ENCODE results near the gene DMWD.

Gene DMWD

GRCh38 chr19:45745606-45746005 is 47.0 kb downstream of the DMWD start:
- no peak for DNase-seq (ENCODE audit: low read depth)

DNA sequence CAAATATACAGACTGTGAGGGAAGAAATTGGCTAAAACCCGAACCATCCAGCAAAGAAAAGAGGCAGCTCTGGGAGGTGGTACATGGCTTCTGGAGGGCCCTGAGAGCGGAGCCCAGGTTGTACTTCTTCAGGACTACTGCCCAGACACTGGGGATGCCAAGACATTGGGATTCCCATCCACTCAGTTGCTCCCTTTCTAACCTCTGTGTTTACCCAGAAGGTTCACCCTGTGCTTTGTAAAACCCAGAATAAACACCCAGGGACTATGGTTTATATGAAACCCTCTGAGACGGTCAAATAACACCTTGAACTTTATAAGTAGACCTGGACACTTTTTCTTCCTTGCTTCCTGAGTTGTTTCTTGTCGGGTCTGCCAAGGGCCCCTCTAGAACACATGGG is 49.7 kb downstream of the DMWD start:
- no peak for DNase-seq (ENCODE audit: low read depth)

- no peak for DNase-seq (ENCODE audit: low read depth)
These were observed 52.9 kb downstream of the DMWD start for GRCh38 chr19:45739498-45740439.

DNA sequence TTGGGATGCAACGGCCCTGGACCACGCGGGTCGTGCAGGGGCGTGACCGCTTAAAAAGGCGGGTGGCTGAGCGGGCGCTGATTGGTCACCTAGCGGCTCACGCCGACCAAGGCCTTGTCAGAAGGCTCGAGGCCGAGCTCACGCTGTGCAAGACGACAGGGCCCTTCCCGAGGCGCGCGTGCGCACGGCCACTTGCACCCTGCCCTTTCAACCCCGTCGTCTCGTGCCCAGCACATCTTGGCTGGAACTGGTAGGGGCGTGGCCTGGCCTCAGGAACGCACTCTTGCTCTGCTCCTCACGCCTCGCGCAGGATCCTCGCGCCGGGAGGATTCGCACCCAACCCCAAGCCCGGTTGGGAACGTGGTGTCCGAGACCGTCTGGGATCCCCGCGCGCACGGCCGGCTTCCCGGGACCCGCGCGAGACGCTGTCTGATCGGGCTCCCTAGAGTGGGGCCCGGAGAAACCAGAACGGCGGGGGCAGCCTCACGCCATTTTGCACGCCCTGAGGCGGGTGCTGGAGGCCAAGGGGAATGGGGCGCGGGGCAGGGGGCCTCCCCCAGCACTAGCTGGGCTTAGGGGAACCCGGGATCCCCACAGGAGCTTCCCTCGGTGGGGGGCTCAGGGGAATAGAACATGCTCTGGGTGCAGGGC is 59.4 kb downstream of the DMWD start, which contains the start of gene MEIOSIN:
TSS of gene MEIOSIN (plus strand) at position 280 of the 651 bp plus-strand sequence. CDS start 1,938 bp downstream, outside the sequence.
- no peak for DNase-seq (ENCODE audit: low read depth)

Data from fibroblast of the conjunctiva (primary cell).